Fibroblast of mammary gland (primary cell): ENCODE data around the gene SUSD2.
A peak's percentile ranks its signal among the peaks of the same experiment; 100 is the strongest.
"Not testable (repeated sequence)": the region's sequence is repeated elsewhere in the genome, so short reads cannot be mapped to it uniquely, and the experiment has no call there.

ENCODE experiments used
- DNase-seq: peaks from one replicate; pipeline ENCODE4 v3.0.0-alpha.2; 2010; ENCODE audit warnings: low read depth
- H3K4me3 ChIP-seq: 2 replicates; pipeline ENCODE4 v1.5.1; 2011; ENCODE audit warnings: low read depth, mild to moderate bottlenecking, low read length, moderate library complexity; ENCODE audit not compliant: control insufficient read depth
- CTCF ChIP-seq: conservative IDR thresholded peaks from 2 replicates; pipeline ENCODE4 v1.5.1; 2011; ENCODE audit warnings: low read depth, low read length, inconsistent platforms; ENCODE audit not compliant: control insufficient read depth, insufficient read depth

SUSD2 gene

GRCh38 chr22:24207264-24208011 lies 26.2 kb downstream of the SUSD2 start:
- no peak for TF ChIP-seq CTCF
- H3K4me3 ChIP-seq = no peak overlapping the region
- DNase-seq = no peak

- peak; percentile 99 for DNase-seq
- no peak overlapping the region for H3K4me3 ChIP-seq
- TF ChIP-seq CTCF = no peak
These were observed 26.9 kb downstream of the SUSD2 start for GRCh38 chr22:24208012-24208749.

GRCh38 chr22:24209016-24209415 lies 27.7 kb downstream of the SUSD2 start:
- no peak overlapping the region for H3K4me3 ChIP-seq
- no peak for TF ChIP-seq CTCF
- DNase-seq = no peak

- no peak for TF ChIP-seq CTCF
- no peak for DNase-seq
These were observed 28.4 kb downstream of the SUSD2 start for GRCh38 chr22:24209687-24210086.

GRCh38 chr22:24210409-24210808 lies 29.1 kb downstream of the SUSD2 start:
- H3K4me3 ChIP-seq = not testable (repeated sequence)
- peak; percentile 41 for DNase-seq

More at GRCh38 chr22:24209687-24210086, 28.4 kb downstream of the SUSD2 start:
- no peak overlapping the region for H3K4me3 ChIP-seq

GRCh38 chr22:24211716-24212115 lies 30.4 kb downstream of the SUSD2 start:
- not testable (repeated sequence) for DNase-seq, H3K4me3 ChIP-seq

- H3K4me3 ChIP-seq, DNase-seq: not testable (repeated sequence)
These were observed 31.8 kb downstream of the SUSD2 start for GRCh38 chr22:24213111-24213510.

- TF ChIP-seq CTCF = no peak
- DNase-seq = no peak
- H3K4me3 ChIP-seq = no peak overlapping the region
These were observed 33.4 kb downstream of the SUSD2 start for GRCh38 chr22:24214467-24215285.
